Stimulated activated CD8-positive, alpha-beta memory T cell treated with anti-CD3 and anti-CD28 coated beads, Interleukin-4, amount 100 ng/mL, for 48 hours (primary cell): ENCODE data around the gene DNM3.
"Not testable (repeated sequence)": the region's sequence is repeated elsewhere in the genome, so short reads cannot be mapped to it uniquely, and the experiment has no call there.

Experiments used
- DNase-seq: peaks from one replicate; pipeline ENCODE4 v3.0.0-alpha.2; 2020

DNM3 gene

DNA sequence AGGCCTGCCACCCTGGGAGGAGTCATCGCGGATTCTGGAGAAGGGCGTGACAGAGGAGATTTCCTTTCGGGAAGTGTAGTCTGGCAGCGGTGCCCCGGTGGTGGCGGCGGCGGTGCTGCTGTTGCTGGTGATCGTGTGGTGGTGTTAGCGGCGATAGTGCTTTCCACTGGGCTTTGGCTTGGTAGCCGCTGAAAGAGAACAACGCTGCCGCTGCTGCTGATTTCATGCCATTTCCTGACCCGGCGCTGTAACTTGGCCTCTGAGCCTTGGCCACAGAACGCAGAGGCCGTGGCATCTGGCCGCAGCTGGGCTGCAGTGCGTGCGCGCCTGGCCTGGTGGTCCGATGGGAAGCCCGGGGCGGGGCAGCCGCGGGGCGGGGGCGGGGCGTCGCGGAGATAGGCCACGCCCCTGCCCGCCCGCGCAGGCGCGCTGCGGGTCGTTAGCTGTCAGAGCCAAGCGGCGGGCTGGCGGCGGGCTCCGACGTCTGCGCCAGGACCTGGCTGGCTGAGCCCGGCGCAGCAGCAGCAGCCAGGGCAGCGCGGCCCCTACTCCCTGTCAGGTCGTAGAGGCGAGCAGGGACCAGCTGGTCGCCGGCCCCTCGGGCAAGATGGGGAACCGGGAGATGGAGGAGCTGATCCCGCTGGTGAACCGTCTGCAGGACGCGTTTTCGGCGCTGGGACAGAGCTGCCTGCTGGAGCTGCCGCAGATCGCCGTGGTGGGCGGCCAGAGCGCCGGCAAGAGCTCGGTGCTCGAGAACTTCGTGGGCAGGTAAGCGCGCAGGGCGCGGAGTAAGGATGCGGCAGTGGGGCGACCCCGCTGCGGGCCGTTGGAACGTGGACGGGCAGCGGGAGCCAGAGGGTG is at the start of gene DNM3:
Gene DNM3, plus strand, starts transcription at position 449 of the 861 bp plus-strand sequence. Its CDS starts 159 bp downstream, at position 608.
- DNase-seq: peak; percentile 83

GRCh38 chr1:171792656-171793369 is 48.5 kb upstream of the DNM3 start:
- no peak for DNase-seq

DNA sequence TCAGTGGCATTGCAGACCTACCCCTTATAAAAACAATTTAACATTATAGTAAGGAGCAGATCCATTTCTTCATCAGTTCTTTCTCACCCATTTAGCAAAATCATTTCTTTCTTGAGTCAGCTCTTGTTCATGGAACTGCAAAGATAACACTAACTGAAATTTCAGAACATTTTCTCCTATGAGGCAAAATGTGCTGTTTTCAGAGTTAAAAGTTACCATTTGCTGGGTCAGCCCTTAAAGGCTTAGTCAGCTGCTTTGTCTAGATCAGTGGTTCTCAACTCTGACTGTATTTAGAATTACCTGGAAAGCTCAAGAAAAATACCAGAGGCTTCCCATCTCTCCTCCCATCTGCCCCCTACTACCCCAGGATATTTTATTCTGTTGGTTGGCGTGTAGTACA is 47.7 kb upstream of the DNM3 start:
- no peak for DNase-seq

- peak; percentile 61 for DNase-seq
Observed at GRCh38 chr1:171794085-171794484, 47.2 kb upstream of the DNM3 start.

GRCh38 chr1:171796592-171796991 is 44.7 kb upstream of the DNM3 start:
- DNase-seq: no peak

GRCh38 chr1:171798311-171798710 is 43.0 kb upstream of the DNM3 start:
- DNase-seq: no peak

DNA sequence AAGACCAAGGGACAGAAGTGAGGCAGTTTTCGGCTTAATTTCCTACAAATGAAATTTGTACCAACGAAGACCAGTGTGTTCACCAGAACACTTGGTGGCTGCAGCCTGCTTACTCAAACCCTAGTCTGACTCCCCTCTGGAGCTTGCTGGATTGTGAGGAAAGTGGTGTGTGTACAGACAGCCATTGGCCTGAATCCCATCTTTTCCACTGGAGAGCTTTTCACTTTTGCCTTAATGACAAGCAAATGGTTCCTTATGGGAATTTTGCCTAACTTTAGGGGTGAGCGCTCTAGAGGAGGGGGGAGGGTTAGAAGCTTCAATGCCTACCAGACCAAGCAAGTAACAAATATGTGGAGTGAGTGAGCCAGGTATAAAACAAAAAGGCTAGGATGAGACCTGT is 42.5 kb upstream of the DNM3 start:
- DNase-seq: no peak

GRCh38 chr1:171799166-171799565 is 42.1 kb upstream of the DNM3 start:
- no peak for DNase-seq

DNA sequence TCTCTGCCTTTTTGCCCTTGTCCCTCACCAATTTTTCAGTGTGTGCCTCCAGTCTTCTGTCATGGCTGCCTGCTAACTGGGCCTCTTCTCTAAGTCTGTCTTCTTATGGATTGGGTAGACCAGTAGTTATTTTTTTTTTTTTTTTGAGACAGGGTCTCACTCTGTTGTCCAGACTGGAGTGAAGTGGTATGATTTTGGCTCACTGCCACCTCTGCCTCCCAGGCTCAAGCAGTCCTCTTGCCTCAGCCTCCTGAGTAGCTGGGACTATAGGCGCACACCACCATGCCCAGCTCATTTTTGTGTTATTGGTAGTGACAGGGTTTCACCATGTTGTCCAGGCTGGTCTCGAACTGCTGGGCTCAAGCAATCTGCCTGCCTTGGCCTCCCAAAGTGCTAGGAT is 41.6 kb upstream of the DNM3 start:
- DNase-seq: not testable (repeated sequence)

GRCh38 chr1:171800342-171800741 is 41.0 kb upstream of the DNM3 start:
- DNase-seq: no peak

DNA sequence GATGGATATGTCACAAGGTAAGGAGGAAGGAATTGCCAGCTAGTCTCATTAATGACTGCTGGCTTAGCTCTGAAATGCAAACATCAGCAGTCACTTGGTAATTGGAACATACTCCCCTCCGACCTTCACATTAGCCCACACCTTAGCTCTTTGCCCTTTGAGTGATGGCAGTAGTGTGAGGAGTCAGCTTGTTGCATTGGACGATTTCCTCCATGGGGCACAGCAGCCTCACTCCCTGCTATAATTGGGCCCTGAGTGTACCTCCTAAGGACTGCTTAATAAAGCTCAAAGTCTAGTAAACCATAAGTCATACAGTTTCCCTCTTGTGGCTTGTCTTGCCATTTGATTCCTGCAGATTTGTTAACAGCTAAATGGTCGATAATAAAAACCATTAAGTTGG is 40.4 kb upstream of the DNM3 start:
- DNase-seq: no peak

DNA sequence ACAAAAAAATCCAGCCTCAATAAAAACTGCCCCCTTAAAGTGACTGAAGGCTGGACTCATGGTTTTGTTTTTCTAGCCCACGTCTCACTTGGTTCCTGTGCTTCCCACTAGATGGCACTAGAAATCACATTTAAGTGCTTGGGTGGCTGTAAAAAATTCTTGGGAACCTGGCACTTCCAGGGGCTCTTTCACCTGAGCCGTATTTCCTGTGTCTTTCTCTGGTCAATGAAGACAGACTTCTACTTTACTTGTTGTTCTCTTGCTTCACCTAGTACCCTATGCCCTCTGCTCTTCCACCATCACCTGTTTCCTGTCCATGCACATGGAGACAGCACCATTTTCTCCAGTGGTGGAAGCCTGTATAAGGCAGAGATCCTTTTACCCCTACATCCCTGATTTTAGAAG is 39.8 kb upstream of the DNM3 start:
- DNase-seq: no peak

GRCh38 chr1:171802207-171802606 is 39.1 kb upstream of the DNM3 start:
- no peak for DNase-seq

- DNase-seq: no peak
Observed at GRCh38 chr1:171803045-171803444, 38.3 kb upstream of the DNM3 start.

DNA sequence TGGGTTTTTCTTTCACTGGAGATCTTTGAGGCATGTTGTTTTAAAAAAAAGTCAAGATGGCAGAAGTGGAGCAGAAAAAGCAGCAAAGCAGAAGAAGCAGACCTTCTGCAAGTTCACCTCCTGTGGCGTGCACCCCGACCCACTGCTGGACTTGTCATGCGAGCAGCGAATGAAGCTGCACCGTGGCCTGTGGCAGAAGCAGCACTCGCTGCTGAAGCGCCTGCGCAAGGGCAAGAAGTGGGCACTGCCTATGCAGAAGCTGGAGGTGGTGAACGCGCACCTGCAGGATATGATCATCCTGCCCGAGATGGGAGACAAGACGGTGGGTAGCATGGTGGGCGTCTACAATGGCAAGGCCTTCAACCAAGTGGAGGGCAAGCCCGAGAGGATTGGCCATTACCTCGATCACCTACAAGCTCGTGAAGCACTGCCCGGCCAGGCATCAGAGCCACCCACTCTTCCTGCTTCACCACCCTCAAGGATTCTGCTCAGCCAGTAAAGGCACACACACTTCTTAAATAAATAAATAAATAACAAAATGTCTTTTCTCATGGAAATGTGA is 37.8 kb upstream of the DNM3 start:
- no peak for DNase-seq

DNA sequence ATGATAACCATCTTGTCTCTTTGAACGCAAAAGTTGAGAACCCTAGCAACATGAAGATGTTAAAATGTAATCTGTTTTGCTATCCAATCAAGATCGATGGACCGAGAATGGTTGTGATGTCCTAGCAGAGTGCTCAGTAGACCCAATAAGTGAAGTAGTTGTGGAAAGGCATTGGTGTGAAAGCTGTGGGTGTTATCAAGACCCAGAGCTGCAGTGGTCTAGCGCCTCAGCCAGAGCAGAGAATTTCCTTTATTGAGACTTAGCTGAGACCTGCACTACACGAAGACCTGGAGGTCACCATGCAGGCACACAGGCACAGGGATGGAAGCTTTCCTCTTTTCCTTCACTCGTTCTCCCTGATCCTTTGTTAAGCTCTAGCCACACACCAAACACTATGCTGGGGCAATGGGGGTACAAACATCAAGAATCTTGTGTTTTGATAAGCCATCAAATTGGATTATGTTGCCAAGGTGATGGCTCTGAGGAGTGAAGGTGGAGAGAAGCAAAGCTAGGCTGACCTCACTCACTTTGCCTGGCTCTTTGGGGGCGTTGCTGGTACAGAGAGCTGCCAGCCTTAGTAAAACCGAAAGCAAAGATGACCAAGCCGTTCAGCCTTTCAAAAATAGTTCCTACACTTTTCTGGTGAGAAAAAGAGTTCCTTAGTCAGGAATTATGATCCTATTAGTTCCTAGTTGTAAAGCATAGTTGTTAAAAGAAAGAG is 35.7 kb upstream of the DNM3 start:
- no peak for DNase-seq

DNA sequence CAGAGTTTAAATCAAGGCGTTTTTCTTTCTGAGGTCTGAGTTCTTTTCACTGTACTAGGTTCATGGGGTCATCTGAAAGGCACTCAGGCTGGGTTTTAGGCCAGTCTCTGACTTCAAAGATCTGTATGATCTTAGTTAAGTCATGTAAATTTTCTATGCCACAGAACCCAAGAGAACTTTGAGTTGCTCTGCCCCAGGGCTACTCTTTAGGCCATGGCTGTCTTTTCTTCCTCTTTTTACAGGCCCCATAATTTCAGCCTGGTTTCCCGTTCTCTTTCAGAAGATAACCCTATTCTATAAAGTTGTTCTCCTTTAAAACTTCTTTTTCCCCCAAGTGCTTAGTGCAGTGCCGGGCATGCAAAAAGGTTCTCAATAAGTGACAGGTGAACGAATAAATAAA is 33.7 kb upstream of the DNM3 start:
- no peak for DNase-seq

DNA sequence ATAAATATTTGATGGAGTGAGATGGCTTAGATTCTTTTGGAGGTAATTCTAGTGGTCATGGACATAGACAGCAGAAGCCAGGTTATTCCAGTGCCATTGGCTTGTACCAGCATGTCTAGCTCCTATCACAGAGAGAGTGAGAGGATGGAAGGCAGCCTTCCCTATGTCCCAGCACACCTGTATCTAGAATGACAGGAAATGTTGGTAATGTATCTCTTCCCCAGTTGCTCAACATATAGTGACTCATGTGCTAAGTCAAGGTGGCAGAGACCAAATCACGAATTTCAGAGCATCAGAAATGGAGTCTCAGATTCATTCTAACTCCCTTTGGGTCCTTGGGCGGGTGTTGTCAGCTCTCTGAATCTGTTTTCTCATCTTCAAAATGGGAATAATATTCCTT is 31.5 kb upstream of the DNM3 start:
- no peak for DNase-seq

- DNase-seq: no peak
Observed at GRCh38 chr1:171811672-171812071, 29.6 kb upstream of the DNM3 start.

- DNase-seq: no peak
Observed at GRCh38 chr1:171814692-171815091, 26.6 kb upstream of the DNM3 start.

DNA sequence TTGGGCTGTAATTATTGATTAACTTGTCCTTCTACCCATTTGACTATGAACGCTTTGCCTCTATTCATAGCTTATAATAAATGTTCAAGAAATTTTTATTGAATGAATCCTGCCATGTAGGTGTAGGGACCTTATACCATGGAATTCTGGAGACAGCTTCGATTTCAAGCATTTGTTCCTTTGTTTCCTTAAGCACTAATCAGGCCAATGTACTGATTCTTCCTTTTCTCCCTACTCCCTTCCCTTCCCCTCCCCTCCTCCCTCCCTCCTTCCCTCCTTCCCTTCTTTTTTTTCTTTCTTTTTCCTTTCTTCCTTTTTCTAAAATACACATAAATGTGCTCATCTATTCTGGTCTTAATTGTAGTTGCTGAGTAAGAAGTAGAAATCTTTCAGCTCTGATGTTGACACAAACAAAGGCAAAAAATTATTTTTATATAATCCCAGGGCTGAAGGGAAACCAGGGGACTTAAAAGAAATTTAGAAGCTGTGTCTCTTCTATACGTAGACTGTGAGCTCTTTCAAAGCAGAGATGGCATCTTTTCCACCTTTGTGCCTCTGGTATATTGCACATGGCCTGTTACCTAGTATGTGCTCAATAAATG is 24.9 kb upstream of the DNM3 start:
- no peak for DNase-seq

DNA sequence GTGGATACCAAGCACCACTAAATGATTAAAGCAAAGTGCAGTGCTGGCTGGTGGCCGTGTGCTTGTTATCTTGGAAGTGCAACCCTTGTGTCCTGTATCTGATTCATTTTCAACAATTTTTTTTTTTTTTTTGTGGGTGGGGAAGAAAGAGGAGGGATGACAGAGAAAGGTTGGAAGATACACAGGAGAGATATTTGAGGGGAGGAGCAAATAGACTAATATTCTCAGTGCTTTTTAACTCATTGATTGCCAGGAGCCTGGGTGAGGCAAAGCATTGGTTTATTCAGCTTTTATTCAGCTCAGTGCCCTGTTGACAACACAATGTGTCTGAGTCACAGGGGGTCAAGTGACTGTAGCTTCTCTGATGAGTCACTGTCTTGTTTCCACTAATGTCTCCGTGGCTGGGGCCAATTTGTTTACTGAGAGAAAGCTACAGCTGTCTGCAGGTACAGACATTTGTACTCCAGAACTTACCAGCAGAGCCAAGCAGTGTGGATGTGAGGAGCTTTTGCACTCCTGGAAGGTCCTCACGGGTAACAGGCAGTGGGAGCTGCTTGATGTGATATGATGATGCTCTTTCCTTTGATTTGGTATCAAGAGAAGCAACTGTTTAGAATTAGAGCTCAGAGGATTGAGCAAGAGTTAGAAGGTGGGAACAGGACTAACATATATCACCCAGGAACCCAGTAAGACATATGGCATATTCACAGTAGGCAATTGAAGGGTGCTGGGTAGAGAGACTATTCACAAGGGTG is 23.6 kb upstream of the DNM3 start:
- peak; percentile 55 for DNase-seq
